NCI-H82 treated with DMSO at 0.1 percent for 48 hours (cell line): Measurements from ENCODE around the gene SMIM20.
"Not testable (repeated sequence)": the region's sequence is repeated elsewhere in the genome, so short reads cannot be mapped to it uniquely, and the experiment has no call there.

ENCODE experiments used
- DNase-seq: peaks from one replicate; lab custom pipeline; 2025; ENCODE audit not compliant: unreplicated experiment; lab: John Stamatoyannopoulos, UW

SMIM20 gene

GRCh38 chr4:25890571-25891485 is 23.2 kb upstream of the SMIM20 start:
- no peak for DNase-seq

DNA sequence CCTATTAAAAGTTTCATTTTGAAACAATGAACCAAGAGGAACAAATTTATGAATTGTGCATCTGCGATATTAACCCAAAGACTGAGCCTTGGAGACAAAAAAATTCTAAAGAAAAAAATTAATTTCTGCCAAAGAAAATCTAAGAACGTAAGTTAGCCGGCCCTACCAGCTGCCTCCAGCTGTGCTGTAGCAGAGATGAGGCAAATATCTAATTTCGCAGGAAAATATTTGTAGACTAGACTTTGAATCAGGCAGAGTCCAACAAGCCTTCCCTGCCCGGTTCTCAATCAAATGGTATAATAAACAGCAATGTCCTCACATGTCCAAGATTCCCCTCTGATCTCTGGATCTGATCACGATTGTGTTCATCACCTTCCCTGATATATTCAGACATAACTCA is 21.2 kb upstream of the SMIM20 start:
- no peak for DNase-seq

DNA sequence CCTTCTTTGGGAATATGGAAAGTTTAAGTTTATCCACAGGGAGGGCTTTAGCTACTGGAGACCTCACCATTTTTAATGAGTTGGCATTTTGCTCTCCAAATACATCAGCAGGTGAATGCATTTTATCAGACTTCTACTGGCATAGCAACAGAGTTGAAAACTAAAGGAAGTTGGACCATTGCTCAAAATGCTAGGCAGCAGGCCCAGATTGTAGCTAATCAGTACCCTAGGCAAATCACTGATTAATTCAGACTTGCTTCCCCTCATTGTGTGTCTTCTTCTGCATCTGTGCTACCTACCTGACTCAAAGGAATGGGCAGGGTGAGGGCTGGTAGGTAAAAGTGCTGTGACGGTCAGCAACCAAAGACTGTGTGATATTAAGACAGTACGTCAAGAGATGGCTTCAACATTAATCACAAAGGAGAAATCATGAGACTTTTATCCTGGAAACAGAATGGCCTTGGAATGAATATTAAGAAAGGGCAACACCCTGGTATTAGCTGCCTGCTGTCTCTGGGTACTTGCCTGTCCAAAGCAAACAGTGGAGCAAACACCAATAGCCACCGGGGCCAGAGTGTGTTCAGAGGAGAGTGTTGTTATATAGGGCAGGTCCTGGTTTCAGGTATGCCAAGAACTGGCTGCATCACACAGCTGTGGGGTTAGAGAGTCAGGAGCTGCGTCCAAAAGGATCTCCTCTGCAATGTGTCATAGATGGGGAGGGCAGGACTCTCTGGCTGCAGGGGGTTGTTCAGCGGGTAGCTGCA is 17.1 kb upstream of the SMIM20 start:
- no peak for DNase-seq

- no peak for DNase-seq
These were observed 13.7 kb upstream of the SMIM20 start for GRCh38 chr4:25900310-25900709.

DNA sequence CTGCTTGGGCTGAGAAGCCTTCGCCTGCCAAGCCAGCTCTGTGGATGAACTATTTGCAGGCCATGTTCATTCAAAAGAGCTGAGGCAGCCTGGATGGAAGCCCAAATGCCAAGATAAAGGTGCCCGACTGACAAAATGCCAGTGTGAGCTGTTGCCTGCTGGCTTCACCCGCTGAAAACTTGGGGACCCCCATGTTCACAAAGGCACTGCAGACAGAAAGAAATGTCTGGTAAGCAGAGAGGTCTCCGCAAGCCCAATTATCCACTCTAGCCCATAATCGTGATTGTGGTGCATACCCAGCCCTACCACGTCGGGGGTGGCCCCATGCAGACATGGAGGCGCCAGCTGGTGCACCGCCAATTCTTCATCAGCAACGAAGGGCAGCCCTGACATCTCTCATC is 13.0 kb upstream of the SMIM20 start:
- DNase-seq: no peak

GRCh38 chr4:25903900-25904747 is 9.9 kb upstream of the SMIM20 start:
- DNase-seq: no peak

DNA sequence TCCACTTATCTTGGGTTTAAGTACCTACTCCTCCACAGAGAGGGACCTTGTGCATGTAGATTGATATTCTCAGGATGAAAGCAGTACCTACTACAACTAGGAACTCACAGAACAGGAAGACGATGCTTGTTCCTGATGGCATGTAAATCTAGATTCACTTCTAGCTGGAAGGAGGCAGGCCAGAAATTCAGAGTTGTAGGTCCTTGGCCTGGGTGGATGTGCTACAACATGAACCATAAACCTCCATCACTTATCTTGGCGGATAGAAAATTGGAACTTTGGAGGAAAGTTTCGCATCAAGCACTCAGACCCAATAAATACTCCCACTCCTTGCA is 9.3 kb upstream of the SMIM20 start:
- DNase-seq: no peak

- DNase-seq: no peak
These were observed 8.6 kb upstream of the SMIM20 start for GRCh38 chr4:25905371-25905770.

GRCh38 chr4:25906113-25906512 is 7.9 kb upstream of the SMIM20 start:
- not testable (repeated sequence) for DNase-seq

DNA sequence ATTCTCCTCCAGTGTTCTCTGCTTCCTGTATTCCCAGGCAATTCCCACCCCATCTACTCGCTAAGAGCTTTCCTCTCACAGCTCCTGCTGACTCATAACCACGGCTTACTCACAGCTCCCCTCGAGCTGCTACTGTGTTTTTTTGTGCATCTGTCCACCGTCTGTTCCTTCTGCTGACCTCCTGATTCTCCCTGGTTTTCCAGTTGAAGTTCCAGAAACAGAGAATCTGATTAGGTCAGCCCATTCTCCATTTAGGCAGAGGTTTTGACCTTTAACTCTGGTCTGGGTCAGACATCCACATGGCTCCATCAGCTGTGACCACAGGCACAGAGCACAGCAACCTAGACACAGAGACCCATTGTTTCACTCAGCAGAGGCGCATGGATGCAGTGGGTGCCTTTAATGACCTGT is 5.5 kb upstream of the SMIM20 start:
- no peak for DNase-seq

DNA sequence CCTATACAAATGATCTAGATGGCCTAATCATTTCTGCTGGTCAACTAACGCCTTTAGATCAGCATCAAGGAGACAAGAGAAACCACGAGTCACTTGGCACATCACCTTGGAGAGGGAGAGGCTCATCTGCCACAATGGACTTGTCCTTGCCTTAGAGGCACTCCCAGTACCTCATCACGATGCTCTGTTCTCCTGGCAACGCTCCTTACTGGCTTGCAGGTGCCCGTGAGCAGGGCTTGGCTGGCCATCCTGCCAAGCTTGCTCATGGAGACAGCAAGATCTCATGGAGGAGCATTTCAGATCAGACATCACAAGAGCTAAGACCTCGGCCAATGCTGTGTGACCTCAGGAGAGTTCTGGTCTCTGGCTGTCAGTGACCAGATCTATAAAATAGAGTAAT is 2.7 kb upstream of the SMIM20 start:
- no peak for DNase-seq

- no peak for DNase-seq
These were observed 767 bp upstream of the SMIM20 start for GRCh38 chr4:25913056-25913850.

DNA sequence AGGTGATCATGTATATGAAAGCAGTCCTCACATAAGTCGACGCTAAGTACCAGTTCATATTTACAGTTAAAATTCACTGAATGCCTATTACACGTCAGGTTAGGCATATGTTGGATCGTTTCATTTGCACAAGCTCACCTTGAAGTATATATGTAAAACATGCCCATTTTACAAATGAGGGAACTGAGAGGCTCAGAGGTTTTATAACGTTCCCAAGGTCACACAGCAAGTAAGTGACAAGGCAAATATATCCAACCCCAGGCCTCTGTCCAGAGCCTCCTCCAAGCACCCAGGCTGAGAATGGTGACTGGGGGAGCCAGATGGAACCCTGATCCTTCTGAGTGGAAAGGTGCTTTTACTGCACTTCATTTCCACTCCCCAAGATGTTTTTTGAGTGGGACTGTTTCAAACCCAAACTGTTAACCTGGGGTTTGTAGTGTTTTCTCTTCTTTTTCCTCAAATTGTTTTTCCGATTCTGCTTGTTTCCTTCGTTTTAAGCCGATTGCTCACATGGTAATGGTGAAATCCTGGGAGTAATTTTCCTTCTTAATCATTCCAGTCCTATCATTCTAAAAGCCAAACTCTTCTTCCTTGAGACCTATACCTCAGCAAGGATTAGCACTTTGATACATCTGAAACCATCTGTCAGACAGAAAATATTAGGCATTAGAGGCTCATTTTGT is 791 bp downstream of the SMIM20 start:
- DNase-seq: peak; percentile 47

- DNase-seq: no peak
These were observed 1.3 kb downstream of the SMIM20 start for GRCh38 chr4:25915353-25915705.

GRCh38 chr4:25916870-25917269 is 2.9 kb downstream of the SMIM20 start:
- no peak for DNase-seq

- DNase-seq: no peak
These were observed 5.7 kb downstream of the SMIM20 start for GRCh38 chr4:25919676-25920075.

DNA sequence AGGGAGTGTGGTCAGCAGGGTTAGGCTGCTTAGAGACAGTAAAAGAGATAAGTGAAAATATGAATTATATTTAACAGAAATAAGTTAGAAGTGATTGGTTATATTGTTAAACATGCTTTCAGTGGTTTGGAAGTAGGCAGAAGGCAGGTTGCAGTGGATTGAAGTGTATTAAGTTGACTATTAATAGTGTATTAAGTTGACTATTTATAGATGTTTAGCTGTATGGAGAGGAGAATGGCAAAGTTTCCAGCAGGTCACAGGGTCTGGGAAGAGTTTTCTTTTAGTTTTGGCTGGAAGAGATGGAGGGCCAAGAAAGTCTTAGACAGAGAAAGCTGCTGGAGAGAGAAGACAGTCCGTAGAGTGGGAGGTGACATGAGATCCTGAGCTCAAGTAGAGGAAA is 7.9 kb downstream of the SMIM20 start:
- DNase-seq: no peak

DNA sequence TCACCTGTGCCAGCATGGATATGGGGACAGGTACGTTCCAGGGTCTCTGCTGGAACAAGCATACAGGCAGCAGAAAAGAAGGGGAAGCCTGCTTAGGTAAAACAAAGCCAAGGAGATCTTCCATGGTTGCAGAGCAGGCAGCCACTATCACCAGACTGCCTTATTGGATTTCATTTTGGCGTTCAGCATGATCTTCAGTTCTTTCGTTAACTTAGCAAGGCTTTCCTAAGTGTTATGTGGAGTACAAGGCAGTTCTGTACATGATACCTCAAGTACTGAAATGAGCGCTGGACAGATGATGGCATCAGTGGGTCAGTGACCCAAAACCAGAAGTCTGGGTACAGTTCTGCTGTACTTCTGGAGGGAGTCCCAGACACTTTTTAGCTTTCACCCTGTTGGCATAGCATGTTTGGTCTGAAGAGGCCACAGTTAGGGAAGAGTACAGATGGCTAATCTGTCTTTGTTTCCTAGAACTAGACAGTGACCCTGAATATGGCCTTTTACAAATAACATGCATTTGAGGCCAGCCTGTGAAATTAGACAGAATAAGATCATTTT is 8.9 kb downstream of the SMIM20 start:
- no peak for DNase-seq

DNA sequence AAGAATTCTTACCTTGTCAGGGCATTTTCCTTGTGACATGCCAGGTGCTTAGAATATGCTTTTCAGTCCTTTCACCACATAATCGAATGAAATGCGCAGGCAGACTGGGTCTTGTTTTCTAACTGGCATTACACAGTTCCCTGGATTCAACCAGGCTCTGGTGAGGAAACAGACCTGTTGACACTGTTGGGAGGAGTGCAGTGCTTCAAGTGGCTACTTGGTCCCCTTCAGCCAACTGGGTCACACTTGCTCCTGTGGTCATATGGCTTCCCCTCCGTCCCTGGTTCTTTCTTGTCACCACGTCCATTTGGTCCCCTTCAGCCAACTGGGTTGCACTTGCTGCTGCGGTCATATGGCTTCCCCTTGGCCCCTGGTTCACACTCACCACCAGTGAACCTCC is 9.7 kb downstream of the SMIM20 start:
- DNase-seq: no peak
